Measurements from ENCODE around the gene CATSPERD.
A peak's percentile ranks its signal among the peaks of the same experiment; 100 is the strongest.
"Not testable (repeated sequence)": the region's sequence is repeated elsewhere in the genome, so short reads cannot be mapped to it uniquely, and the experiment has no call there.

The CATSPERD gene

DNA sequence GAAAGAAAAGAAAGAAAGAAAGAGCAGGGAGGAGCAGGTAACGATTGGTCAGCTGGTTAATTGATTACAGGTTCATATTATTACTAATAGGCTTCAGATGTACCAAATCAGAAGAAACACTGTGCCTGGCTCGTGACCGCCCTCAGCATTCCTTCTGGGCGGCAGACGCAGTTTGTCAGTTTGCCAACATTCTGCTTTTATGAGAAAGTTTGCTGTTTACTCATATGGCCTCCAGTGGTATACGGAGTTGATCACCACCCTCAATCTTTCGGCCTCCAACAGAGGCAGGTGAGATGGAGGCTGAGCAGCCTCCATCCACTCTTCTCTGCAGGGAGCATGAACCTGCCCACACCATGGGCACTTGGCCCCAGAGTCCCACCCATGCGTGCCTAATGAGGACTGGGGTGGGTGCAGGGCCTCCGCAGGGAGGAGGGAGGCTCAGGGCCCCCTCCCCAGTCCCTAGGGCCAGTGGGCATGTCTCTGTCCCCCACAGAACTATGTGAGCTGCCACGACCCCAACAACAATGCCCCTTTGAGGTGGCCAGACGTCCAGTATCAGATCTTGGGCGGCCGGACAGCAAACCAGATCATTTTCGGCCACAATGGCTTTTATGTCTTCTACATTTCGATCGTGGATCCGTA, 55.4 kb downstream of the CATSPERD start:
- DNase-seq, result no peak
- H3K9me3 Mint-ChIP-seq, result no peaks in the 10 kb centered on the region
- H3K27ac Mint-ChIP-seq, result no peak overlapping the region
- no peaks in the 10 kb centered on the region for H3K27me3 Mint-ChIP-seq
- no peak overlapping the region for H3K4me3 Mint-ChIP-seq
- no peaks in the 10 kb centered on the region for H3K4me1 Mint-ChIP-seq (ENCODE audit: low read depth)
- no peaks in the 10 kb centered on the region for H3K36me3 Mint-ChIP-seq (ENCODE audit: low read depth)

DNA sequence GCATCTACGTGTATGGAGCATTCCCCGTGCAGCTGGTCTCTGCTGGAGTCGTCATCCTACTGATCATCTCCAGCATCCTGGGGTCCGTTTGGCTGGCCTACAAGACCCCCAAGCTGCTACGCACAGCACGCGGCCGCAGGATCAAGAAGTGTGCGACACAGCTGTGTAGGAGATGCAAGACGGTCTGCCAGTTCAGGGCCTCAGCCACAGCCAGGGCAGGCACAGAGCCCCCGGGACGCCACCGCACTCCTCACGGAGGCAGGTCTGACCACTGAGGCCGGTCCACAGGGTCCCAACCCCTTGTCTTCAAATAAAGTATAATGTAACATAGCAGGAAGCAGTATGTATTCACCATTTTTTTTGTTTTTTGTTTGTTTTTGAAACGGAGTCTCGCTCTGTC, 58.0 kb downstream of the CATSPERD start:
- H3K9me3 Mint-ChIP-seq, result no peaks in the 10 kb centered on the region
- no peak for DNase-seq
- no peaks in the 10 kb centered on the region for H3K27me3 Mint-ChIP-seq
- no peak overlapping the region for H3K4me3 Mint-ChIP-seq
- no peaks in the 10 kb centered on the region for H3K4me1 Mint-ChIP-seq (ENCODE audit: low read depth)
- H3K27ac Mint-ChIP-seq, result no peak overlapping the region
- H3K36me3 Mint-ChIP-seq (ENCODE audit: low read depth), result peaks cover 6% of the 10 kb centered on the region

DNA sequence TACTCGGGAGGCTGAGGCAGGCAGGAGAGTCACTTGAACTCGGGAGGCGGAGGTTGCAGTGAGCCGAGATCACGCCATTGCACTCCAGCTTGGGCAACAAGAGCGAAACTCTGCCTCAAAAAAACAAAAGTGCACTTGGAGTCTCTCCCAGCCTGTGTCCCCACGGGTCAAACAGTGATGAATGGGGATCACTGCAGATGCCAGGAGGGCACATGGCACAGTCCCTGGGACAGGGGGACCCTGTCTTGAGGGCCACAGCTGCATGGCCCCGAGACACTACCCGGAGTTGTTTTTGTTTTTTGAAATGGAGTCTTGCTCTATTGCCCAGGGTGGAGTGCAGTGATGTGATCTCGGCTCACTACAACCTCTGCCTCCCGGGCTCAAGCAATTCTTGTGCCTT, 60.5 kb downstream of the CATSPERD start:
- not testable (repeated sequence) for DNase-seq; H3K4me3 Mint-ChIP-seq; H3K4me1 Mint-ChIP-seq (ENCODE audit: low read depth); H3K27me3 Mint-ChIP-seq; H3K9me3 Mint-ChIP-seq; H3K27ac Mint-ChIP-seq
- H3K36me3 Mint-ChIP-seq (ENCODE audit: low read depth), result peaks cover 26% of the 10 kb centered on the region

DNA sequence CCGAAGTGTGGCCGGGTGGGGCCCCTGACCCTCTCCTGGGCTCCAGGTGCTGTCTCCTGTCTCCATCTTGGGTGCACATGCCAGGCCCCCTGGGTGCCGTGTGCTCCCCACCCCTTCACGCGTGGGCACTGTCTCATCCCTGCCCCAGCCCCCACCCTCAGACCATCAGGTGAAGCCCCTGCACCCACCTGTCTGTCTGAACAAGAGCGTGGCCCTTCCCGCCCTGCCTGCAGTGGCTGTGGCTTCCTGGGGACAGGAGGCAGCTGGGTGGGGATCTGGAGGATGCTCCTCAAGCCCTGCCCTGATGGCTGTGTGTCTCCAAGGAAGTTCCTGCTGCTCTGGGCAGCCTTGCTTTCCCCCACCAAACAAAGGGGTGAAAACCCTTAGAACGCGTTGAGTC, 61.9 kb downstream of the CATSPERD start:
- H3K27me3 Mint-ChIP-seq, result no peaks in the 10 kb centered on the region
- H3K9me3 Mint-ChIP-seq, result no peaks in the 10 kb centered on the region
- H3K4me3 Mint-ChIP-seq, result no peak overlapping the region
- H3K4me1 Mint-ChIP-seq (ENCODE audit: low read depth), result peaks cover 1% of the 10 kb centered on the region
- no peak for DNase-seq
- peaks cover 40% of the 10 kb centered on the region for H3K36me3 Mint-ChIP-seq (ENCODE audit: low read depth)
- H3K27ac Mint-ChIP-seq, result no peak overlapping the region

DNA sequence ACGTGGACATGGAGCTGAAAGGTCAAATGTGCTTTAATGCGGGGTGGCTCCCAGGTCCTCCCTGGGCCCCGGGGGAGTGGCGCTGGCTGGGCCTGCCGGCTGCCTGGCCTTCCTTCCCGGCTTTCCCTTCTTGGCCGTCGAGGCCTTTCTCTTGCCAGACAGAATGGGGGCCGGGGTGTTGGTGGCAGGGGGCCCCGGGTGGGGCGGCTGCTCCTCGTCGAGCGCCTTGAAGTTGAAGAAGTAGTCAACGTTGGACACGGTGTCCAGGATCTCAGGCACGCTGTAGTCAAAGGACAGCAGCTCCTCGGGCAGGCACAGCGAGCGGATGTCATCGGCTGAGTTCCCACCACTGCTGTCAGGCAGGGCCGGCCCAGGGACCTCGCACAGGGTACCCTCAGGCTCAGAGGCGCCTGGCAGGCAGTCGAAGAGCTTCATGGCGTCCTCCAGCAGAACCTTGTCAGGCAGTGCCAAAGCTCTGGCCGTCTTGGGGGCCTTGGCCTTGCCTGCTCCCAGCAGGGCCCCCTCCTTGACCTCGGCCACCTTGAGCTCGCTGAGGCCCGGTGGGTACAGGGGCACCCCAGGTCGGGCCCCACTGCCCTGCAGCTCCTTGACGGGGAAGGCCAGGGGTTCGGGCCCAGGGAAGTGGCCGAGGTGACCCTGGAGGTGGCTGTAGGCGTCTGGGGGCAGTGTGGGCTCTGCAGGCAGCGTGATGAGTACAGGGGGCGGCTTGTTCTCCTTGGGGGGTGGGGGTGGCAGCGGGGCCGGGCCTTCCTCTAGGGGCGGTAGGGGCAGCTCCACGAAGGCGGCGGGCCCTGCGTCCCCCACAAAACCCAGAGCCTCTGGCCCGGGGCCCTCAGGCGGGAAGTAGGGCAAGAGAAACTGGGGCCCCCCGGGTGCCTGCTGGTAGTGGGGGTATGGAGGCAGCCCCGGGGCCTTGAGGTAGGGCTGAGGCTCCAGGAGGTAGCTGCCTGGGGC, 62.8 kb downstream of the CATSPERD start:
- no peaks in the 10 kb centered on the region for H3K27me3 Mint-ChIP-seq

DNA sequence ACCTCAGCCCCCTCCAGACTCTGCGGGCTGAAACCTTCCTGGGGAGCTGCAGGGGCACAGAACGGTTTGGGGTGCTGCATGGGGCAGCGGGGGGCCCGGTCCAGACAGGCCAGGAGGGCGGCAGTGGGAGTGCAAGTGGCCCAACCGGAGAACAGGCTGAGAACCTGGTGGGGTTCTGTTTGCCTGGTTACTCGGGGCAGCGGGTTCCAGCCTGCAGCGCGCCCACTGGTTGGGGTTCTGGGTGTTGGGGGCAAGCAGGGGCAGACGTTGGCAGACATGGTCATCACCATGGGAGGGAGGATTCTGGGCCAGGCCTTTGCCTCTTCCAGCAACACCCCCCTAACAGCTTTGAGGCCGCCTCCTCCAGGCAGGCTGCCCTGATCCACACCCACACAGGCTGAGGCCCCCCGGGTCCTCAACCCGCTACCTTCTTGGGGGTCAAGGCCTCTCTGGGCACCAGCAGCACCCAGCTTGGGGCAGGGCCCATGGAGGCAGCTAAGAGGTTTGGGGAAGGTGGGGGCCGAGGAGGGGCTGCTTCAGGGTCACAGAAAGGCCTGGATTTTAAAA, 64.2 kb downstream of the CATSPERD start, which contains the start of gene PRR22:
Gene PRR22, minus strand, starts transcription at position 166 of the 567 bp plus-strand sequence. Its CDS starts 86 bp downstream, at position 80.
- Mint-ChIP-seq H3K9me3 (no peaks in the 10 kb centered on the region), H3K27ac (no peak within 1 kb of the TSS), H3K4me3 (no peak within 1 kb of the TSS), H3K36me3 (ENCODE audit: low read depth) (peaks cover 59% of the 10 kb centered on the region), H3K27me3 (no peaks in the 10 kb centered on the region), H3K4me1 (ENCODE audit: low read depth) (peaks cover 8% of the 10 kb centered on the region)
- no peak for DNase-seq

More for the DNA sequence above, 62.8 kb downstream of the CATSPERD start:
- DNase-seq, result no peak
- H3K4me3 Mint-ChIP-seq, result no peak overlapping the region
- peaks cover 47% of the 10 kb centered on the region for H3K36me3 Mint-ChIP-seq (ENCODE audit: low read depth)
- peaks cover 4% of the 10 kb centered on the region for H3K4me1 Mint-ChIP-seq (ENCODE audit: low read depth)
- no peaks in the 10 kb centered on the region for H3K9me3 Mint-ChIP-seq
- H3K27ac Mint-ChIP-seq, result no peak overlapping the region

DNA sequence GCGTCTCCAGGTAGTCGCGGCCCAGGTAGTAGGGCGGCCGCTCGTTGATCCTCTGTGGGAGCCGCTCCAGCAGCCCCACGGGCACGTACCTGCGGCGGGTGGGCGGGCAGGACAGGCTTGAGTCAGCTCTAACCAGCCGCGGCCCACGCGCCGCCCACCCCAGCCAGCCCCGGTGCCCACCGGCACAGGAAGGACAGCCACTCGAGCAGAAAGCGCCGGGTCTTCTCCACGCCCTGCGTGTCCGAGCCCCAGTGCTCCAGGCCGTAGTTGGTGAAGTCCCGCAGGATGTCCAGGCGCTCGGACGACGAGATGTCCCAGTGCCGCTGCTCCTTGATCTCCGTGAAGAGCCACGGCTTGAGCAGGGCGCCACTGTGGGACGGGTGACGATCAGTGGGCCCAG, 65.0 kb downstream of the CATSPERD start:
- Mint-ChIP-seq H3K4me1 (ENCODE audit: low read depth) (peaks cover 14% of the 10 kb centered on the region), H3K27me3 (no peaks in the 10 kb centered on the region), H3K9me3 (no peaks in the 10 kb centered on the region), H3K4me3 (no peak overlapping the region), H3K27ac (no peak overlapping the region), H3K36me3 (ENCODE audit: low read depth) (peaks cover 67% of the 10 kb centered on the region)
- DNase-seq, result no peak

DNA sequence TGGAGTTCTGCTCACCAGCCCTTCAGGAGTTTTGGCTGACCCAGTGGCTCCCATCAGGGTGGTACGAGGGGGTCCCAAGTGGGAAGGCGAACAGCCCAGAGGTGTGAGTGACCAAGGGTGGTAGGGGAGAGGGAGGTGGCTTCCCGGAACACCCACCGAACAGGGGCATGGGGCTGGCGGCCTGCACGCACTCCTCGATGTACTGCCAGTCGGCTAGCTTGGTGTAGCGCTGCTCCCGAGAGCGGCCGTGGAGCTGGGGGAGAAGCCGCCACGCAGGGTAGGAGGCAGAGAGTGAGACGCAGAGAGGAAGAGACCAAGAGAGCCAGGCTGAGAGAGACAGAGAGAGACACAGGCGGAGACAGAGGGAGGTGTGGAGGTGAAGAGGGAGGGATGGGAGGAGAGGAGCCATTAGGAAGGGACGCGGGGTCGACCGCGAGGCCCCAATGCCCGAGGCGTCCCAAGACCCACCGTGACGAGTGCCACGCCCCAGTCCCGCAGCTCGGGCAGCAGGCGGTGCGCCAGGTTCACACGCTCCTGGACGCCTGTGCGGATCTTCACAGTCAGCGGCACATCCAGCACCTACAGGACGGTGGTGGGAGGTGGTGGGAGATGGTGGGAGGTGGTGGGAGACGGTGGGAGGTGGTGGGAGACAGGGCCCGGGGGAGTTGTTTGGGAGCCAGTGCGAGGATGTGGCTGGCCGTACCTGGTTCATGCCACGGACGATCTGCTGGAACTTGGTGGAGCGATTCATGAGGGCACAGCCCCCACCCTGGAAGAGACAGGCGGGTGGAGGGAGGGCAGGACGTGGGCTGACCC, 66.4 kb downstream of the CATSPERD start:
- Mint-ChIP-seq H3K4me1 (ENCODE audit: low read depth) (peaks cover 19% of the 10 kb centered on the region), H3K9me3 (no peaks in the 10 kb centered on the region), H3K36me3 (ENCODE audit: low read depth) (peaks cover 73% of the 10 kb centered on the region)

DNA sequence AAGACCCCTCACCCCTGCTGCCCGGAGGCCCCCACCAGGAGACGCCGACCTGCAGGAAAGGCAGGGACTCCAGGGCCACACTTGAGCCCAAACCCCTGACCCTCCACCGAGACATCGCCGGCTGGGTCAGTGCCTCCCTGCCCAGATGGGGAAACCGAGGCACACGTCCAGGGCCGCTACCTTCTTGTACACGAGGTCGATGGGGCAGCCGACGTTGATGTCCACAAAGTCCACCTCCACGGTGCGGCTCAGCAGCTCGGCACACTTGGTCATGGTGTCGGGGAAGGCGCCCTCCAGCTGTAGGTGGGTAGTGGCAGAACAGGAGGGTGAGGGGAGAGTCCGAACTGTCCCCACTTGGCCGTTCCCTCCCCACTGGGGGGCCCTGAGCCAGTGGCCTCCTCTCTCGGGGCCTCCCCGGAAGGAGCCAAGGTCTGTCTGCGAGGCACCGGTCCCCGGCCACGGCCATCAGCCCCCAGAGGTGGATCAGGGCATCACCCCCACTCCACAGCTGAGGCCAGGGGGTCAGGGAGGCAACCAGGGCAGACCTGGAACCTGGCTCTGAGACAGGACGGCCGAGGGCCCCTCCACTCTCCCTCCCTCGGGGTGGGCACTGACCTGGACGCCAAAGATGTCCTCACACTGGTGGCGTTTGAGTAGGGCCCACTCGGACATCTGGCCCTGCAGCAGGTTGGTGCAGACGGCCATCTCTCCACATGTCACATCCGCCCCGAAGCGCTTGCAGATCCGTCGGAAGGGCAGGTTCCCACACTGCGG, 67.2 kb downstream of the CATSPERD start:
- peaks cover 71% of the 10 kb centered on the region for H3K36me3 Mint-ChIP-seq (ENCODE audit: low read depth)
- H3K4me3 Mint-ChIP-seq, result no peak overlapping the region
- no peaks in the 10 kb centered on the region for H3K27me3 Mint-ChIP-seq
- no peak for DNase-seq
- no peaks in the 10 kb centered on the region for H3K9me3 Mint-ChIP-seq
- peaks cover 19% of the 10 kb centered on the region for H3K4me1 Mint-ChIP-seq (ENCODE audit: low read depth)
- H3K27ac Mint-ChIP-seq, result no peak overlapping the region

More for the DNA sequence above, 66.4 kb downstream of the CATSPERD start:
- no peak for DNase-seq
- H3K4me3 Mint-ChIP-seq, result no peak overlapping the region
- H3K27me3 Mint-ChIP-seq, result no peaks in the 10 kb centered on the region
- H3K27ac Mint-ChIP-seq, result peak overlapping the region; percentile 22

DNA sequence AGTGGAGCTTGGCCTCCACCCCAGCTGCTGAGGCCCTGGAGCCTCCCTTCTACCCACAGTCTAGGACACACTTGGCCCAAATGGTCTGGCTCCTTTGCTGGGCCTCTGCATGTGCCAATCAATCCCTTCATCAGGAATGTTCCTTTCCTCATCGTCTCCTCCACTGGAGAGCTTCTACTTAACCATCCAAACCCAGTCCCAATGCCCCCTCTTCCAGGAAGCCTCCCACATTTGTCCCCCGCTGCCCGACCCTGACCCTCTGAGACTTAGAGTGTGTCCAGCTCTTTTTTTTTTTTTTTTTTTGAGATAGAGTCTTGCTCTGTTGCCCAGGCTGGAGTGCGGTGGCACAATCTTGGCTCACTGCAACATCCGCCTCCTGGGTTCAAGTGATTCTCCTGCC, 68.0 kb downstream of the CATSPERD start:
- Mint-ChIP-seq H3K27ac (no peak overlapping the region), H3K36me3 (ENCODE audit: low read depth) (peaks cover 67% of the 10 kb centered on the region)

DNA sequence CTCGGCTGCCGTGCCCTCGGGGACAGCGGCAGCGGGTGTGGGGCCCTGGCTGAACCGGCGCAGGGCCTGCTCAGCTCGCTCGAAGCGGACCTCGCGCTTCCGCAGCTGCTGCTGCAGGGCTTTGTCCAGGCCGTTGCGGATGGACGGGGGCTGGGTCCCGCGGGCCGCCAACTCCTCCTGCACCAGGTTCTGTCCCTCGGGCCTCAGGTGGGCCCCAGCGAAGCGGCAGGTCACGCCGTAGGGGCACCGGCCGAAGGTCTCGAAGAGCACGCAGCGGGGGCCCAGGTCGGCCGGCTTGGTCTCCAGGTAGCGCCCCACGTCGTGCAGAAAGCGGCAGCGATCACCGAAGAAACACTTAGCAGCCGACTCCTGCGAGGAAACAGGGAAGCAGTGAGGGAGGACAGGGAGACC, 68.9 kb downstream of the CATSPERD start:
- DNase-seq, result no peak
- Mint-ChIP-seq H3K27me3 (no peaks in the 10 kb centered on the region), H3K36me3 (ENCODE audit: low read depth) (peaks cover 61% of the 10 kb centered on the region), H3K9me3 (no peaks in the 10 kb centered on the region), H3K4me1 (ENCODE audit: low read depth) (peaks cover 19% of the 10 kb centered on the region), H3K4me3 (peak overlapping the region; percentile 96), H3K27ac (peak overlapping the region; percentile 100)

More for the DNA sequence above, 68.0 kb downstream of the CATSPERD start:
- DNase-seq, result no peak
- H3K9me3 Mint-ChIP-seq, result no peaks in the 10 kb centered on the region
- no peaks in the 10 kb centered on the region for H3K27me3 Mint-ChIP-seq
- peaks cover 19% of the 10 kb centered on the region for H3K4me1 Mint-ChIP-seq (ENCODE audit: low read depth)
- peak overlapping the region; percentile 53 for H3K4me3 Mint-ChIP-seq

DNA sequence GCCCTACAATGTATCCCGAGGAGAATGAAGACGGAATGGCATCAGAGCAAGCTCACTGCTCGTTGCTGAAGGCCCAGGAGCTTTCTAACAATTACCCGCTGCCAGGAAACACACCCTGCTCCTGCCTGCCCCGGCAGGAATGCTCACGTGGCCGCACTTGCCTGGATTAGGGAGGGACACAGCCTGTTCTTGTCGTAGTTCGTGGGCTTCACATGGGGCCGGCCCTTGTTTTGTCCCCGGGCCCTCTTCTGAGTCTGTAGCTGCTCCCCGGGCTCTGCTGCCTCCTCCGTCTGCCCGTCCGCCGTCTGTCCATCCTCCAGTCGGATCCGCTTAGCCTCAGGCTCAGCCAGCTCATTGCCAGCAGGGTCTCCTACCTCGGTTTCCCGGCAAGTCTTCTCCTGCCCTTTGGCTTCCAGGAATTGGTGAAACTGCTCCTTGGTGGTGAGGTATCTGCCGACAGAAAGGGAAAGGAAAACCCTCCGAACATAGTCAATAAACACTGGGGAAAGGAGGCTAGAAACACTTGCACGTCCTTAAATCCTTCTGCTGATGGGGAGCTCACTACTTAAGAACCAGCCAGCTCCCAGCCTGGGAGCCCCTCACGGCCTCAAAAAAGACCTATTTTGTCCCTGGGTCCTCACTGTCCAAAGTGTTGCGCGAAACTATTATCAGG, 69.6 kb downstream of the CATSPERD start:
- Mint-ChIP-seq H3K4me1 (ENCODE audit: low read depth) (peaks cover 19% of the 10 kb centered on the region), H3K27me3 (no peaks in the 10 kb centered on the region), H3K36me3 (ENCODE audit: low read depth) (peaks cover 54% of the 10 kb centered on the region), H3K9me3 (no peaks in the 10 kb centered on the region), H3K4me3 (peak overlapping the region; percentile 96), H3K27ac (peak overlapping the region; percentile 100)
- DNase-seq, result no peak
